OCI-LY7 (cell line): Measurements from ENCODE around the gene FHOD3. TPM values are rescaled to one million over a fixed set of nuclear protein-coding genes. Genes with fewer than 3 reads are reported as not detected.

ENCODE experiments used
- BruUV-seq: library from RNA; stranded (reverse); fragments of 400-500 nt; replicated peaks from 2 replicates; lab custom pipeline; 2021; lab: Mats Ljungman, UMichigan
- CTCF ChIA-PET: fragments of 300-600 bp; sonication (Branson Sonifier 250); formaldehyde crosslinking; loops from one replicate; lab custom pipeline; 2022; ENCODE audit warnings: antibody characterized with exemption; ENCODE audit not compliant: unreplicated experiment; lab: Charles Lee
- POLR2A ChIA-PET: fragments of 300-600 bp; sonication (Branson Sonifier 250); formaldehyde crosslinking; loops from one replicate; lab custom pipeline; 2022; ENCODE audit warnings: antibody characterized with exemption; lab: Charles Lee
- DNase-seq: peaks from one replicate; pipeline ENCODE4 v3.0.0-alpha.2; 2015; ENCODE audit warnings: low spot score
- H2AFZ ChIP-seq: fragments of 200-600 bp; sonication (generic), shearing (Covaris generic); 2 replicates; pipeline ENCODE4 v1.6.1; 2014; ENCODE audit warnings: mild to moderate bottlenecking, antibody characterized with exemption, low read length, moderate library complexity
- H3K27ac ChIP-seq: fragments of 200-600 bp; sonication (generic); 2 replicates; pipeline ENCODE4 v1.5.1; 2014; ENCODE audit warnings: mixed run types, low read depth, mild to moderate bottlenecking, moderate library complexity, low read length, inconsistent platforms; ENCODE audit not compliant: poor library complexity, severe bottlenecking
- H3K36me3 ChIP-seq: fragments of 200-600 bp; sonication (generic); 2 replicates; pipeline ENCODE4 v1.6.1; 2014; ENCODE audit warnings: mild to moderate bottlenecking, antibody characterized with exemption, low read length, moderate library complexity, mixed read lengths; ENCODE audit not compliant: insufficient read depth
- H3K4me1 ChIP-seq: fragments of 200-600 bp; sonication (generic); 2 replicates; pipeline ENCODE4 v1.5.1; 2014; ENCODE audit warnings: mild to moderate bottlenecking, low read length; ENCODE audit not compliant: insufficient read depth, poor library complexity, severe bottlenecking
- H3K4me2 ChIP-seq: fragments of 200-600 bp; sonication (generic); 2 replicates; pipeline ENCODE4 v1.6.1; 2014; ENCODE audit warnings: mild to moderate bottlenecking, low read length
- H3K4me3 ChIP-seq: fragments of 200-600 bp; sonication (generic); 2 replicates; pipeline ENCODE4 v1.5.1; 2014; ENCODE audit warnings: mild to moderate bottlenecking, low read depth, low read length; ENCODE audit not compliant: poor library complexity, severe bottlenecking
- H3K79me2 ChIP-seq: fragments of 200-600 bp; sonication (generic); 2 replicates; pipeline ENCODE4 v1.6.1; 2016; ENCODE audit warnings: low read depth, mild to moderate bottlenecking, low read length, moderate library complexity, mixed read lengths; ENCODE audit not compliant: insufficient read depth
- H3K9me2 ChIP-seq: fragments of 200-600 bp; sonication (generic); 2 replicates; pipeline ENCODE4 v1.6.1; 2016; ENCODE audit warnings: mild to moderate bottlenecking, low read length, mixed read lengths; ENCODE audit not compliant: insufficient read depth
- H3K9me3 ChIP-seq: fragments of 200-600 bp; sonication (generic); 2 replicates; pipeline ENCODE4 v1.6.1; 2014; ENCODE audit warnings: mild to moderate bottlenecking, mixed run types, low read length, mixed read lengths
- H4K20me1 ChIP-seq: fragments of 200-600 bp; sonication (generic); 2 replicates; pipeline ENCODE4 v1.6.1; 2014; ENCODE audit warnings: mild to moderate bottlenecking, antibody characterized with exemption, low read length, moderate library complexity, mixed read lengths; ENCODE audit not compliant: insufficient read depth
- CTCF ChIP-seq: fragments of 200-600 bp; sonication (generic); conservative IDR thresholded peaks from 2 replicates; pipeline ENCODE4 v1.5.1; 2014; ENCODE audit warnings: mild to moderate bottlenecking, antibody characterized with exemption, low read length, moderate library complexity, mixed read lengths
- EZH2phosphoT487 ChIP-seq: fragments of 200-600 bp; sonication (generic); IDR thresholded peaks from 2 replicates; pipeline ENCODE4 v1.6.1; 2018; ENCODE audit warnings: low read depth, borderline replicate concordance, mild to moderate bottlenecking, mixed run types, antibody characterized with exemption, low read length, moderate library complexity, mixed read lengths
- intact Hi-C: fragments of 100-400 bp; cut with micrococcal nuclease; formaldehyde crosslinking; loops from one replicate; pipeline ENCODE4 v1.10.0; 2022; ENCODE audit not compliant: unreplicated experiment
- total RNA-seq, 2 experiments: library from RNA; depleted of rRNA in 1 of 2; stranded (reverse); fragments of >200 nt in 1 of 2; shearing (Covaris generic) in 1 of 2; gene quantifications; 2 replicates each; pipeline ENCODE4 v1.2.3, GENCODE V29; 2014 to 2022

The FHOD3 gene
- total RNA-seq, 2 experiments from 2014 or later: 0.06 to 2.4 TPM

- Histone ChIP-seq H3K9me3 (no peaks in the 10 kb centered on the region), H2AFZ (no peak overlapping the region), H3K4me1 (no peaks in the 10 kb centered on the region), H3K4me2 (no peak overlapping the region), H3K36me3 (no peaks in the 10 kb centered on the region), H3K79me2 (no peaks in the 10 kb centered on the region), H4K20me1 (no peaks in the 10 kb centered on the region), H3K9me2 (no peaks in the 10 kb centered on the region), H3K27ac (no peak overlapping the region), H3K4me3 (no peak overlapping the region)
- intact Hi-C loops: no loop called here
- BruUV-seq: no TSS peak
- ChIA-PET POLR2A (no interaction called here), CTCF (no interaction called here)
- no peak for DNase-seq
- TF ChIP-seq CTCF (no peak), EZH2phosphoT487 (no peak)
Observed at GRCh38 chr18:36274083-36274715, 23.3 kb upstream of the FHOD3 start.

- H3K27ac ChIP-seq: no peak overlapping the region
- no peaks in the 10 kb centered on the region for H4K20me1 ChIP-seq
- no peaks in the 10 kb centered on the region for H3K36me3 ChIP-seq
- TF ChIP-seq CTCF (no peak), EZH2phosphoT487 (no peak)
- no peak overlapping the region for H2AFZ ChIP-seq
- no peaks in the 10 kb centered on the region for H3K79me2 ChIP-seq
- ChIA-PET CTCF (no interaction called here), POLR2A (no interaction called here)
- no peaks in the 10 kb centered on the region for H3K9me2 ChIP-seq
- no peak overlapping the region for H3K4me2 ChIP-seq
- H3K4me3 ChIP-seq: no peak overlapping the region
- no peaks in the 10 kb centered on the region for H3K4me1 ChIP-seq
- H3K9me3 ChIP-seq: no peaks in the 10 kb centered on the region
- BruUV-seq: no TSS peak
- intact Hi-C loops: no loop called here
- DNase-seq: no peak
Observed at GRCh38 chr18:36275561-36275960, 22.0 kb upstream of the FHOD3 start.

- ChIA-PET CTCF (no interaction called here), POLR2A (interaction anchor here (0.7 kb wide), 1 partner anchor 180 kb away, joined by 3 read pairs; no protein-coding TSS in a partner anchor)
- Histone ChIP-seq H3K36me3 (no peaks in the 10 kb centered on the region), H3K4me2 (no peak overlapping the region), H3K4me3 (no peak overlapping the region), H3K9me3 (no peaks in the 10 kb centered on the region), H3K27ac (no peak overlapping the region), H3K79me2 (no peaks in the 10 kb centered on the region), H3K9me2 (no peaks in the 10 kb centered on the region), H4K20me1 (no peaks in the 10 kb centered on the region), H3K4me1 (no peaks in the 10 kb centered on the region), H2AFZ (no peak overlapping the region)
- DNase-seq: no peak
- TF ChIP-seq EZH2phosphoT487 (no peak), CTCF (no peak)
- BruUV-seq: no TSS peak
- intact Hi-C loops: no loop called here
Observed at GRCh38 chr18:36279001-36279400, 18.5 kb upstream of the FHOD3 start.
